ENCODE results near the gene PRRT1B. TPM values are rescaled to one million over a fixed set of nuclear protein-coding genes. Genes with fewer than 3 reads are reported as not detected.

Gene PRRT1B
- total and polyA plus RNA-seq, 2 donors (not counting 1 experiment from before 2014, with no cell fraction given), result not detected

- intact Hi-C loops (cut with micrococcal nuclease), result no loop called here
- Histone ChIP-seq H3K4me3 (ENCODE audit: control extremely low read depth in 1 of 5, extremely low read depth in 1 of 5, insufficient read depth in 1 of 5, low read depth in 2 of 5, low read length in 4 of 5) (no peak overlapping the region), H3K9me3 (ENCODE audit: control extremely low read depth in 1 of 3, control insufficient read depth in 2 of 3, insufficient read depth in 1 of 3, low read length in 2 of 3) (peaks cover 0 to 18% (median 4%) of the 10 kb centered on the region in 3 donors), H3K9ac (ENCODE audit: low read length) (no peak overlapping the region), H3K27me3 (replicated peaks in 1 of 4; ENCODE audit: control extremely low read depth in 1 of 4, control insufficient read depth in 3 of 4, insufficient read depth in 4 of 4, low read length in 3 of 4) (no peaks in the 10 kb centered on the region), H3K4me2 (replicated peaks; ENCODE audit: low read depth, low read length, poor library complexity, severe bottlenecking) (no peak overlapping the region), H3K4me1 (ENCODE audit: control insufficient read depth in 2 of 2, insufficient read depth in 2 of 2, low read length in 2 of 2) (no peaks in the 10 kb centered on the region), H2AFZ (ENCODE audit: insufficient read depth, low read depth, low read length, poor library complexity, severe bottlenecking) (no peak overlapping the region), H3K79me2 (ENCODE audit: control insufficient read depth, insufficient read depth, low read length) (no peaks in the 10 kb centered on the region), H3K36me3 (replicated peaks in 1 of 2; ENCODE audit: control extremely low read depth in 1 of 2, control insufficient read depth in 1 of 2, extremely low read depth in 1 of 2, insufficient read depth in 2 of 2, low read length in 1 of 2) (no peaks in the 10 kb centered on the region), H3K27ac (ENCODE audit: low read length in 2 of 2) (no peak overlapping the region), H4K20me1 (ENCODE audit: control insufficient read depth, insufficient read depth, low read length, poor library complexity, severe bottlenecking) (no peaks in the 10 kb centered on the region)
- no peaks in the 10 kb centered on the region for H3K4me1 Mint-ChIP-seq
- ATAC-seq (ENCODE audit: low read depth), result no peak
- H3K27me3 Mint-ChIP-seq, result no peaks in the 10 kb centered on the region
- DNase-seq, result no peak
- ChIA-PET POLR2A (no interaction called here), CTCF (interaction anchor here (0.7 kb wide), 1 partner anchor 187 kb away, joined by 4 read pairs; no protein-coding TSS in a partner anchor)
- H3K27ac Mint-ChIP-seq, result no peak overlapping the region
- no peaks in the 10 kb centered on the region for H3K9me3 Mint-ChIP-seq (ENCODE audit: insufficient read depth)
- TF ChIP-seq EZH2 (IDR thresholded peaks at IDR 0.05; ENCODE audit: borderline replicate concordance, insufficient read depth, low read depth, low read length, poor library complexity, severe bottlenecking) (no peak), CTCF (IDR thresholded peaks at IDR 0.05) (no peak)
- 100% methylated on average over 2 of the region's 9 CpGs for WGBS (ENCODE audit: insufficient coverage)
- no peak overlapping the region for H3K4me3 Mint-ChIP-seq
Observed at GRCh38 chr9:131562032-131562959, 17.0 kb downstream of the PRRT1B start.

GRCh38 chr9:131565369-131565768 is 20.0 kb downstream of the PRRT1B start:
- Histone ChIP-seq H3K79me2 (ENCODE audit: control insufficient read depth, insufficient read depth, low read length) (no peaks in the 10 kb centered on the region), H3K4me2 (replicated peaks; ENCODE audit: low read depth, low read length, poor library complexity, severe bottlenecking) (no peak overlapping the region), H4K20me1 (ENCODE audit: control insufficient read depth, insufficient read depth, low read length, poor library complexity, severe bottlenecking) (no peaks in the 10 kb centered on the region), H3K27ac (ENCODE audit: low read length in 2 of 2) (no peak overlapping the region), H3K4me1 (ENCODE audit: control insufficient read depth in 2 of 2, insufficient read depth in 2 of 2, low read length in 2 of 2) (no peaks in the 10 kb centered on the region), H3K36me3 (replicated peaks in 1 of 2; ENCODE audit: control extremely low read depth in 1 of 2, control insufficient read depth in 1 of 2, extremely low read depth in 1 of 2, insufficient read depth in 2 of 2, low read length in 1 of 2) (peaks cover 0 to 5% of the 10 kb centered on the region in 2 experiments), H3K9ac (ENCODE audit: low read length) (no peak overlapping the region), H3K27me3 (replicated peaks in 1 of 4; ENCODE audit: control extremely low read depth in 1 of 4, control insufficient read depth in 3 of 4, insufficient read depth in 4 of 4, low read length in 3 of 4) (no peaks in the 10 kb centered on the region), H3K4me3 (ENCODE audit: control extremely low read depth in 1 of 5, extremely low read depth in 1 of 5, insufficient read depth in 1 of 5, low read depth in 2 of 5, low read length in 4 of 5) (no peak overlapping the region), H2AFZ (ENCODE audit: insufficient read depth, low read depth, low read length, poor library complexity, severe bottlenecking) (no peak overlapping the region), H3K9me3 (ENCODE audit: control extremely low read depth in 1 of 3, control insufficient read depth in 2 of 3, insufficient read depth in 1 of 3, low read length in 2 of 3) (peaks cover 0 to 14% (median 4%) of the 10 kb centered on the region in 3 donors)
- no peak for ATAC-seq (ENCODE audit: low read depth)
- no peaks in the 10 kb centered on the region for H3K27me3 Mint-ChIP-seq
- no peaks in the 10 kb centered on the region for H3K4me1 Mint-ChIP-seq
- TF ChIP-seq EZH2 (IDR thresholded peaks at IDR 0.05; ENCODE audit: borderline replicate concordance, insufficient read depth, low read depth, low read length, poor library complexity, severe bottlenecking) (no peak), CTCF (IDR thresholded peaks at IDR 0.05) (no peak)
- WGBS (ENCODE audit: insufficient coverage), result no CpG with 5 or more reads among the region's 5 CpGs
- H3K9me3 Mint-ChIP-seq (ENCODE audit: insufficient read depth), result no peaks in the 10 kb centered on the region
- H3K4me3 Mint-ChIP-seq, result no peak overlapping the region
- H3K27ac Mint-ChIP-seq, result no peak overlapping the region
- ChIA-PET POLR2A (interaction anchor here (0.6 to 0.8 kb wide), 2 partner anchors 65 to 85 kb away, joined by 3 to 7 read pairs; no protein-coding TSS in a partner anchor), CTCF (no interaction called here)
- intact Hi-C loops (cut with micrococcal nuclease), result loop anchor here (5.0 kb wide), 1 partner anchor 33 kb away; the partner anchor contains the start of gene UCK1
- DNase-seq, result no peak
